Ovary (tissue), 9 donors: ENCODE results near the gene CYLD. TPM values are rescaled to one million over a fixed set of nuclear protein-coding genes. Genes with fewer than 3 reads are reported as not detected.

Experiments used
- DNase-seq, 5 donors: peaks; one replicate each; pipeline ENCODE4 v3.0.0-alpha.2; 2019 to 2020
- H3K27ac ChIP-seq, 2 donors: fragments of 200-600 bp; one replicate each; pipeline versions ENCODE4 v1.5.1 to v1.8.0; 2019 to 2022
- H3K27me3 ChIP-seq: fragments of 200-600 bp; one replicate; pipeline ENCODE4 v1.8.0; 2022
- H3K36me3 ChIP-seq: fragments of 200-600 bp; sonication (generic); one replicate; pipeline ENCODE4 v1.5.1; 2019
- H3K4me1 ChIP-seq: one replicate; pipeline ENCODE4 v1.8.1; 2013; ENCODE audit warnings: mild to moderate bottlenecking, moderate library complexity; ENCODE audit not compliant: insufficient read depth
- H3K4me3 ChIP-seq: fragments of 200-600 bp; sonication (generic); one replicate; pipeline ENCODE4 v1.5.1; 2017
- H3K9me3 ChIP-seq, 2 donors: fragments of 200-600 bp in 1 of 2; sonication (generic) in 1 of 2; one replicate each; pipeline versions ENCODE4 v1.5.1 to v1.8.1; 2013 to 2019; ENCODE audit warnings: mild to moderate bottlenecking in 1 of 2, moderate library complexity in 1 of 2
- CTCF ChIP-seq, 3 donors: fragments of 450-650 bp in 2 of 3; fragments of 200-600 bp in 1 of 3; IDR thresholded peaks; one replicate each; pipeline versions ENCODE4 v1.5.1 to v1.8.0; 2016 to 2022; ENCODE audit warnings: antibody characterized with exemption in 3 of 3, mild to moderate bottlenecking in 1 of 3
- EP300 ChIP-seq: sonication (generic); formaldehyde crosslinking; IDR thresholded peaks from one replicate; pipeline ENCODE4 v1.6.1; 2017; ENCODE audit warnings: antibody characterized with exemption
- POLR2A ChIP-seq: fragments of 450-650 bp; IDR thresholded peaks from one replicate; pipeline ENCODE4 v1.6.1; 2017; ENCODE audit warnings: antibody characterized with exemption, mild to moderate bottlenecking, moderate library complexity
- WGBS, 3 donors: extraction: QIAGEN DNeasy Blood & Tissue Kit in 1 of 3; methylation state at CpG; one replicate each; pipeline versions ENCODE4 v1.1.5 to v1.1.7; 2013 to 2017; 5-methylcytosine and 5-hydroxymethylcytosine counted together
- intact Hi-C, 4 donors: fragments of 100-400 bp; cut with DNase I; formaldehyde crosslinking; loops; one replicate each; pipeline versions ENCODE4 v1.11.0 to v1.15.1; 2022 to 2023
- polyA plus RNA-seq, 2 donors: library from polyadenylated mRNA; stranded (reverse); fragments of 200-250 nt in 1 of 2; fragments of 350-450 nt in 1 of 2; fragmentation: Illumina TruSeq in 1 of 2; extraction: RNeasy Lipid Tissue Mini Kit (QIAGEN cat#74804) in 1 of 2; gene quantifications; one replicate each; pipeline ENCODE4 v1.2.3, GENCODE V29; 2013 to 2014
- total RNA-seq, 7 donors: library from RNA; depleted of rRNA in 2 of 7; stranded (reverse); fragments of >200 nt in 2 of 7; fragmentation: NEBNext Ultra II Directional in 3 of 7; extraction: Animal tissue kit (Norgen Biotek cat#: 25700) in 3 of 7; gene quantifications; one replicate each; pipeline versions ENCODE4 v1.1.0 to v1.2.4, GENCODE V29; 2016 to 2023
- donor health status: DM: no; HTN: no; CAD: no; lungs with moderate emphysema.
- donor health status: DM: no; HTN: no; CAD: no.
- donor health status: Bipolar disorder and iron deficiency.
- donor health status: DM: yes; HTN: yes; CAD: no.
- donor health status: DM: no; HTN: no; CAD: no.
- donor health status: DM: yes; HTN: yes; CAD: no.

The CYLD gene
- total and polyA plus RNA-seq, 9 donors: 11.2 to 57.6 (median 38.6) TPM

- H3K36me3 ChIP-seq: no peaks in the 10 kb centered on the region
- H3K27ac ChIP-seq: peak overlapping the region in 1 of 2 donors; percentile 48
- peak; percentile 75 to 85 (median 82) for DNase-seq
- WGBS, 3 donors: 8 to 11% (median 9%) methylated on average over 26 of the region's 26 CpGs
- no peaks in the 10 kb centered on the region for H3K27me3 ChIP-seq
- peak overlapping the region; percentile 28 for H3K4me3 ChIP-seq
- no peaks in the 10 kb centered on the region for H3K4me1 ChIP-seq
- TF ChIP-seq POLR2A (no peak), EP300 (no peak), CTCF (IDR thresholded peaks at IDR 0.05) (peak; percentile 62 to 86 (median 80))
- no peaks in the 10 kb centered on the region for H3K9me3 ChIP-seq
- intact Hi-C loops: loop anchor here in 3 of 4 donors (10.0 kb wide), 3 partner anchors 132 to 432 kb away; no protein-coding TSS in a partner anchor
These were observed 64.5 kb downstream of the CYLD start for GRCh38 chr16:50806099-50807062.

DNA sequence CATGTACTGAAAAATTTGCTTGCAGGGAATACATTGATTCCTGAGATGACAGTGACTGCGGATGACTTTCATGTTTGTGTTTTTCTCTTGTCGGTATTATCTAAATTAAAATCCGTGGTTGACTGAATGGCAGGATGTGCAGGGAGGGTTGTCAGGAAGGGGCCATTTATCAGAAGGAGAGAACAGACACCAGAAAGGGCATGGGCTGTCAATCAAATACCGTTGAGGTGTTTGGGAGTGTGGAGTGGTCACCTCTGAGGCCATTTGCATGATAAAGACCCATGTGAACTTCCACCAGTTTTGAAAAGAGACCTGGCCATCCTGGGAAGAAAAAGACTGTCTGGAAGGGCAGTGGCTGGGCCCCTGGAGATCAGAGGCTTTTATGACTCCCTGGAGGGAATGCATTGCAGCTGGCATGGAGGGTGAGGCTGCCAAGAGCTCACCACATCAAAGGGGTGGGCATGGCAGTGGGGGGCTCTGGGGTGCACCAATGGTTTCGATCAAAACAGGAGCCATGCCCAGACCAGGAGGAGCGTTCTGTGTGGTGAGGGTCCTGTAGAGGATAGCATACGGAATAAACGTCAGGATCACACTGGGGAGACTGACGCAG lies 67.1 kb downstream of the CYLD start:
- Histone ChIP-seq H3K4me3 (no peak overlapping the region), H3K4me1 (no peaks in the 10 kb centered on the region), H3K27me3 (no peaks in the 10 kb centered on the region), H3K27ac (no peak overlapping the region), H3K36me3 (no peaks in the 10 kb centered on the region), H3K9me3 (no peaks in the 10 kb centered on the region)
- intact Hi-C loops: loop anchor here in 3 of 4 donors (10.0 kb wide), 3 partner anchors 134 to 434 kb away; no protein-coding TSS in a partner anchor
- DNase-seq: no peak
- TF ChIP-seq EP300 (no peak), CTCF (IDR thresholded peaks at IDR 0.05) (no peak), POLR2A (no peak)
- WGBS, 3 donors: 63 to 69% (median 67%) methylated on average over 9 of the region's 9 CpGs

- DNase-seq: no peak
- H3K9me3 ChIP-seq: no peaks in the 10 kb centered on the region
- WGBS, 3 donors: 91 to 93% (median 92%) methylated on average over 6 of the region's 6 CpGs
- H3K27ac ChIP-seq: no peak overlapping the region
- no peaks in the 10 kb centered on the region for H3K36me3 ChIP-seq
- H3K4me1 ChIP-seq: no peaks in the 10 kb centered on the region
- H3K27me3 ChIP-seq: no peaks in the 10 kb centered on the region
- TF ChIP-seq POLR2A (no peak), CTCF (IDR thresholded peaks at IDR 0.05) (no peak)
- no peak overlapping the region for H3K4me3 ChIP-seq
- intact Hi-C loops: loop anchor here in 3 of 4 donors (10.0 kb wide), 3 partner anchors 135 to 435 kb away; no protein-coding TSS in a partner anchor
These were observed 67.7 kb downstream of the CYLD start for GRCh38 chr16:50809561-50809960.

- Histone ChIP-seq H3K4me3 (no peak overlapping the region), H3K27ac (no peak overlapping the region), H3K4me1 (no peaks in the 10 kb centered on the region), H3K9me3 (no peaks in the 10 kb centered on the region), H3K27me3 (no peaks in the 10 kb centered on the region), H3K36me3 (no peaks in the 10 kb centered on the region)
- intact Hi-C loops: no loop called here
- TF ChIP-seq POLR2A (no peak), EP300 (no peak), CTCF (IDR thresholded peaks at IDR 0.05) (no peak)
- DNase-seq: no peak
- 85 to 89% (median 88%) methylated on average over 8 of the region's 8 CpGs for WGBS, 3 donors
These were observed 68.5 kb downstream of the CYLD start for GRCh38 chr16:50810241-50810965.
